Inflammatory macrophage treated with lipopolysaccharide for 1 hour (primary cell): ENCODE results near the gene DPYSL4.

ENCODE experiments used
- DNase-seq, 2 donors: peaks; one replicate each; pipeline ENCODE4 v3.0.0-alpha.2; 2020 to 2022

Gene DPYSL4

DNA sequence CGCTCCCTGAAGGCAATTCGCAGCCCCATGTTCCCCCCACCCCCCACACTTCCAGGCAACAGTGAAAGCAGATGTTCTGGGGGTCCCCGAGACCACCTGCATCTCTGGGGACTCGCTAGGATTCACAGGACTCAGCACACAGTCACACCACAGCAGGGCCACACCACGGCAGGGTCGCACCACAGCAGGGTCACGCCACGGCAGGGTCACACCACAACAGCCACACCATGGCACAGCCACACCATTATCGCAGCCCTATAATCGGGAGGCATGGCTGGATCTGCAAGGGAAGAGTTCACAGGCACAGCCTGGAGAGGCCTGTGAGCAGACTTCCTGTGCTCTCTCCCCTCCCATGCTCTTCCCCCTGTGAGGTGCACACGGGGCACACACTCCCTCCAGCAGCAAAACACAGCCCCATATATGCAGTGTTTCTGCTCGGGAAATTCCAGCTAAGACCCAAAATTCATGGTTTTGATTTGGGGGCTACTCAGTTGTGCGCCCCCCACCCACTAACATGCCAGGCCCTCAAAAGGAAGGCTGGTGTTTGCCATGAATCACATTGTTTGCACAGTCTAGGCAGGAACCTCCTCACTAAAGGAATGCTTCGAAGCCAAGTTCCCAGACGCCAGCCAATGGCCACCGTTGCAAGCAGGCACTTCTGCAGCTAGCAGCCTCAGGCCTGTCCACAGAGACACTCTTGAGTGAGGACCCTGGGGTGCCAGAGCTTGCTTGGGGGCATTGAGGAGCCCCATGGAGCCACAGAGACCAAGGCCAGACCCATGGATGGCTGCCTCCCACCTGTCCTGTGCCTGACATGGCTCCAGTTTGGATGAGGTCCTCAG, 7.0 kb upstream of the DPYSL4 start:
- DNase-seq: no peak

DNA sequence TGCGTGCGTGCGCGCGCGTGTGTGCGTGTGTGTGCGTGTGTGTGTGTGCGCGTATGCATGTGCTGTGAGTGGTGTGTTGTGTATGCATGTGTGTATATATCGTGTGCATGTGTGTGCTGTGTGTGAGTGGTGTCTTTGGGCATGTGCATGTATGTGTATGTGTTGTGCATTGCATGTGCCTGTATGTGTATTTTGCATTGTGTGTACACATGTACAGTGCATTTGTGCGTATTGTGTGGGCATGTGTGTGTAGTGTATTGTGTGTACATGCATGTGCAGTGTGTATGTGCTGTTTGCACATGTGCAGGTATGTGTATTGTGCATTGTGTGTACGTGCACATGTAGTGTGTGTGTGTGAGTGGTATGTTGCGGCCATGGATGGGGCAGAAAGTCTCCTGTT, 6.0 kb upstream of the DPYSL4 start:
- DNase-seq: no peak

DNA sequence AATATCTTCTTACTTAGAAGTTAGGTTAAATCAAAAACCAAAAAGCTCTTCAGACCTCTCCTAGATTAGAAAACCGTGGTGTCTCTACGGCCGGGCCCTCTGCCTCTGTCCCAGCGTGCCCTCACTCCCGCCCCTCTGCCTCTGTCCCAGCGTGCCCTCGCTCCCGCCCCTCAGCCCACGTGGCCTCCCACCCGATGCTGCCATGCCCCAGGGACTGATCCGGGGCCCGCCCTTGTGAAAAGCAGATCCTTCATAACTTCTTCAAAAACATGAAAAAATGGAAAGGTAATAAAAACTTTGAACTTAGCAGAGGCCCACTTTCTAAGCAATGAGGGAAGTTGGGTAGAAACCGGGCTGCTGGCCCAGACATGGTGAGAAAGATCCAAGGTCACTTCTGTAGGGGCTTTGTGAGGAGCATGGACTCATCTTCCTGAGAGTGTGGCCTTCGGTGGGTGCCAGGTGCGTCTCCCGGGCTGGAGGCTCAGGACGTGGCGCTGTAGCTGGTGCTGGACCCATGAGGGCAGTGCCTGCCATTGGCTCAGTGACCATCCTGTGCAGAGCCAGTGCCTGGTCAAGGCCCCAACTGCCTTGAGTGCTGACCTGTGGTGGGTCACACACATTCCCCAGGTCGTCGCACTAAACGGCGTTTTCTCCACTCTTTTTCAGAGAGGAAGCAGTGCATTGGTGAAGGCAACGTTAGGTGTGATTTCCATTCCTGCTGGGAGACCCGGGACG, 4.9 kb upstream of the DPYSL4 start:
- DNase-seq: no peak

DNA sequence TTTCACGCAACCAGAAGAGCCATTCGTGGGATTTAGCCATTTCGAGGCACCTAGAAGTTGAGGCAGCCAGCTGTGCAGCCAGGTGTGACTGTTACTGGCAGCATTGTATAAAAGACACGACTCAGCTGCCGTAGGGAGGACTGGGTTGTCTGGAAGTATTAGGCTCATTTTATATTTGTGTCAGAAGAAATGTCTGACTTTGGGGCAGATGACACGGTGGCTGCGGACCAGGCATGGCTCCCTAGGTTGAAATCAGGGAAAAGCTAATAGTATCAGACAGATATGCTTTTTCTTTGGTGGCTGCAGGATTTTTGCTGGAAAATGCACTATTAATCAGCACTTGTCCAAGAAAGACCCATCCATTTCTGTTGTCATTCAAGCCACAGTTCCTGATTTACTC, 4.2 kb upstream of the DPYSL4 start:
- no peak for DNase-seq

DNA sequence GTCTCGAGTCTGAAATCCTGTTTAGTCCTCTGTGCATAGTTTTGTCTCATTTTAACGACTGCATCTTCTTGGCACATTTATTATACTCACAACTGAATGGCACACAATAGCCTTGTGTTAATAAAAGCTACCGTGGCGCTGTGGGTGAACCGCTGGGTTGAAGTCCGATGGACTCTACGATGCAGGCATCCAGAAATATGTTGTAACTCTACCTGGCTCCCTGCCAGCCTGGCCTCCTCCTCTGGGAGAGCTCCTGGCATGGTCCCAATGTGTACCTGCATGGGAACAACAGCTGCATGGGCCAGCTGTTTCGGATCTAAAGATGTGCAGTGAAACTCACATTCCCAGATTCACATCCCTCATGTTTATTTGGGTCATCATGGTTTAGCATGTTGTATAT, 3.7 kb upstream of the DPYSL4 start:
- DNase-seq: no peak

DNA sequence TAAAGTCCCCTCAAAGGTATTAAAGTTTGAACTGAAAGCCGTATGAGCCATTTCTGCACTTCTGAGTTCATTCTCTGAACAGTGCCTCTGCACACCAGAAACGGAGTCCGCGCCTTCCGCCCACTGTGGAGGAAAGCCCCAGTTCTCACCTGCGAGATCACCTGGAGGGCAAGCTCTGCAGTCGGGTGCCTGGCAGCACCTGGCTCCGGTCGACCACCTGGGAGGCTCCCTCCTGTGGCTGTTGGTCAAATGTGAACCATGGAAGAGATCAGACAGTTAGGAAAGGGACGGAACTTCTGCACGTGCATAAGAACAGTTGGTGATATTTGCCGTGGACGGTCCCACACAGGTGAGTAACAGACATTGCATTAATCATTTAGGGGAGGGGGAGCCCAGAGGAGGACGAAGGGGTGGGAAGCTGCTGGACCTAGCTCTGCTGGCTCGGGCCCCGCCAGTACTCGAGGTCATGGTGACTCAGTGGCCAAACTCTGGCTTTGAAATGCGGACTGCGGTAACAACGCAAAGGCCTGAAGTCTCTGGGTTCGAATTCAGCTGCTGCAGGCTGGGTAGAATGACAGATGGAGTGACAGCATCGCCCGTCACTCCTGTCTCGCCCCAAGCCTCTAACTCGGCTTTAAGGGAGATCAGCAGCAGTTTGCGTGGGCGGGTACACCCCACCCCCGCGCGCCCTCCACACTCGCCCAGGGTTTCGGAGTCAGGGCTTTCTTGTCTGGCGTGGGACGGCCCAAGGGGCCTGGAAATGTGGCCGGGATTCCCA, 1.7 kb upstream of the DPYSL4 start:
- DNase-seq: no peak

DNA sequence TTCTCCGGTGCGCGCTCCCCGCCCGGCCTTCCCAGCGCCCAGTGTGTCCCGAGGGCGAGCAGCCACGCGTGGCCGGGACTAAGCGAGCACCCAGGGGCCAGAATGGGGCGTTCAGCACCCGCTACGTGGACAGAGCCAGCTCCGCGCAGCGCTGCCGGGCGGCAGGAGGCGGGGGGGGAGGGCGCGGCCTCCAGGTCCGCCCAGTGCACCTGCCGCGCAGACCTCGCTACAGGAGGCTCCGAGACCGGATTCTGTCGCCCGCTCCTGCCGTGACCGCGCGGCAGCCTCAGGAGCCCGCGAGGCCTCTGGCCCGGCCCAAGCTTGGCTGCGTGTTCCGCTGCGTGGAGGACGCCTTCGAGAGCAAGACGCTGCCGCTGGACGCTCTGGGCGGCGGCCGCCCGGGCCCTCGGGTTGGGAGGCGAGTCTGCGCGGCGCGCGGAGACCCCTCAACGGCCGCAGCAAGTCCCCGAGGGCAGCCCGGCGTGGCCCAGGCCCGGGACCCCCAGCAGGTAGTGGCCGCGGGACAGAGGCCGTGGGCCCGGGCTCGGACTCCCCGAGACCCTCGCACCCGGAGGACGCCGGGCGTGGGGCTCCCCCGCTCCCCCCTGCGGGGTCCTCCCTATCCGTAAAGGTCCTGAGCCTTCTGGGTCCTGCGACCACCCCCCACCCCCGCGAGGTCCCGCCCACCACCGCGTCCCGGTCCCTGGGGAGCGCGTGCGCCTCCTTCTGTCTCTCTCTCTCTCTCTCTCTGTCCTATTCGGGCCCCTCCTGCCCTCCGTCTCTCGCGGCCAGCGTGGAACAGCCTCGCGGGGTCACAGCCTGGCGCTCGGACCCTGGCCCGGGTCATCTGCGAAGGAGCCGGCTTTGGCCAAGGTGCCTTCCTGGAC, 904 bp upstream of the DPYSL4 start:
- DNase-seq: peak in 1 of 2 donors; percentile 7

DNA sequence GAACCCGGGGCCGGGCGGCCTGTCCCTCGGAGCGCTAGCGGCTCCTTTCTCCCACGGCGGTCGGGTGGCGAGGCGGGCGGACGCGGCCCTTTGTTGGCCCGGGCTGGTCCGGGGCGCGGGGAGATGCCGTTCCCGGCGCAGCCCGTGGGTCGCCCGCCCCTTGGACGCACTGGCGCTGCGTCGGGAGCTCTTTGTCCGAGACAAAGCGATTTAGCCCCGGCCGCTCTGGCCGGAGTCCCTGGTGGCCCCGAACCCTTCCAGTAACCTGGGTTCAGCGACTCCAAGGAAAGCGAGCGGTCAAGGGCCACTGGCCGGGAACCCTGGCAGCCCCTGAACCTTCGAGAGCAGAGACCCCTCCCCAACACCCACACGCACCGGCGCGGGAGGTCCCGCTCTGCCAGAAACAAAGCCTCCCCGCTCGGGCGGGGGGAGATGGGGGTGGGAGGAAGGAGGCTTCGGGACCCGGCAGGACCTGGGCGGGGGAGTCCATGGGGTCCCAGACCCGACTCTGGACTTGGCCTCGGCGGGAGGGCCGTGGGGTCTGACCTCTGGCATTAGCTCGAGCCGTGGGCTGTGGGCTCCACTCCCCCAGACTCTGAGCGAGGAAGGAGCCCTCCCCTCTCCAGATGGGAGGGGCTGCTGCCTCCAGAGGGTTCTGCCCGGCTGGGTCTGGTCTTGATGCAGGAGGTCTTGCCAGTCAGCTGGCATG, 836 bp downstream of the DPYSL4 start:
- no peak for DNase-seq

DNA sequence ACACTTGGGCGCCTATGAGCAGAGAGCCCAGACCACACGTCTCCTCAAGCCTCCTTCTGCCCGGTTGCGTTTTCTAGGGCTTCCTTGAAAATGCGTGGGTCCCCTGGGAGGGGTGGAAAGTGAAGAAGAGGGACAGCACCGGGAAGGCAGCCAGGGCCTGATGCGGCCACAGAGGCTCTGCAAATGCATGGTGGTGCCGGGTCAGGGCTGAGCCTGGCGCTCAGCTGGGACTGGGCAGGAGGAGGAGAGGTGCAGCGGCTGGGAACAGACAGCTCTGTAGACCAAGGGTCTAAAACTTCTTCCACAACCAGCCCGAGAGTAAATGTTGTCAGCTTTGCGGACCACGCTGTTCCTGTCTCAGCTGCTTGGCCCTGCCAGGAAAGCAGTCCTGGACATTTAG, 1.6 kb downstream of the DPYSL4 start:
- no peak for DNase-seq

DNA sequence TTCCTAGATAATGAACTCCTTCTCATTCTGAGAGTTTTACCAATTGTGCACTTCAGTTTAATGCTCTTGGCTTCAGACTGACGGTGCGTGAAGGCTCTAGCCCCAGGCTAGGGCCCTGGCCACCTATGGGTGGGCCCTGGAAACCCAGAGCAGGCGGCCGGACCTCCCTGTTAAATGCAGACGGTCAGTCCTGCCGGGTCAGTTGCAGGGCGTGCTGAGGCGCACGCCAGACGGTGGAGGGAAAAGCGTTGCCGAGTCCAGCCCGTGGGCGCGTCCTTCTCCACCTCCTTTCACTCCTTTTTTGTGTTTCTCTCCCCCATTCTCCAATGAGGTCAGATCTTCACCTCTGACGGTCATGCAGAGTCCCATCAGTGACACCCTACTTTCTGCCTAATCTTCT, 2.3 kb downstream of the DPYSL4 start:
- no peak for DNase-seq

DNA sequence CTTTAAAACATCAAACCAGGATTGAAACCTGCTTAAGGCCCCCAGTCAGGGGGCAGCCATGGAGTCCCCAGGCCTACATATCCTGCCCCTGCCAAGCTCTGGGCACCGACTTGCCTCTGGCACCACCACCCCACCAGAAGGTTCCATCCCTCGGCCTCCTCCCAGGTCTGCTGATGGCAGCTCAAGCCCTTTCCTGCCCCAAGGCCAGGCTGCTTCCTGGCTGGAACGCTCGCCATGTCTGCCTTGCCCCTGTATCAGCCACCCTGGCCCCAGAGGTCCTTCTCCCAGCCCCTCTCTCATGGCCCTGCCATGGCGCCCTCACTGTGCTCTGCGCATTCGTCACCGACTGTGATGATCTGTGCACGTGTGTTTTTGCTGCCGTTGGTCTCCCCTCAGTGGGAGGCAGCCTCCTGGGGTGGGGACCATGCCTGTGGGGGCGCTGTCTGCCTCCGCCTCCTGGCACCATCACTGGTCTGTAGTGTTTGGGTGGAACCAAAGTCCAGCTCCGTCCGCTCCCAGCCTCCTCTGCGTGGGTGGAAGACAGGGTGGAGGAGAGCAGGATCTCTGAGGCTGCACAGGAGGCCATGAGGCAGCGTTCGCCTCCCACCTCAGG, 3.2 kb downstream of the DPYSL4 start:
- no peak for DNase-seq

DNA sequence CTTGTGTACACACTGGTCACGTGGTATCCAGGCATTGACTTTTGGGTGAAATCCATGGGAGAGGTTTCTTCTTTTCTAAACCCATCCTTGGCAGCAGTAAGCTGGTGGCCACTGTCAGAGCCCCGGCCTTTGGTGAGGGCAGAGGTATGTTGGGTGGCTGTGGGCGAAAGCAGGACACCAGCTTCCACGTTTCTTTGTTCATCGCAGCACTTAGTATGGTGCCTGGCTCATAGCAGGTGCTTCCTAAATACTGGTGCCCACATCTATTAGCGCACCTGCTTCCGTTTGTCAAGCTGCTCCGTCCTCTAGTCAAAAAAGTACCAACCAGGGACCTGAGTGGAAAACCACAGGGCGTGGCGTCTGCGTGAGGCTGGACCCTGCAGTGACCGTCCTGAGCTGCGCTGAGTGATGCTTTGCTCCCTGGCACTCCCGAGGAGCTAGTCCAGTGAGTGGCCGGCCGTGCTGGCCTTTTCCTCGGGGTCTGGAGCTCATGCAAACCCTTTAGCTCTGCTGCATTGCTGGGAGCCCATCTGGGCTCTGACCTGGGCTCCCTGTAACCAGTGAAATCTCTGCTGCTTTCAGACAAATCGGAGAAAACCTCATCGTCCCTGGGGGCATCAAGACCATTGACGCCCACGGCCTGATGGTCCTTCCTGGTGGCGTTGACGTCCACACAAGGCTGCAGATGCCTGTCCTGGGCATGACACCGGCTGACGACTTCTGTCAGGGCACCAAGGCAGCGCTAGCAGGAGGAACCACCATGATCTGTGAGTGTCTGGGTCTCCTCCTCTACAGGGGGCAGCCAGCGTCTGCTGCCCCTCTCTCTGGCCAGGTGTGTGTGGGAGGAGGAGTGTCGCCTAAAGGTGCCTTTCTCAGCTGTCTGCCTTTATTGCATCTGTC, 5.6 kb downstream of the DPYSL4 start:
- DNase-seq: no peak

DNA sequence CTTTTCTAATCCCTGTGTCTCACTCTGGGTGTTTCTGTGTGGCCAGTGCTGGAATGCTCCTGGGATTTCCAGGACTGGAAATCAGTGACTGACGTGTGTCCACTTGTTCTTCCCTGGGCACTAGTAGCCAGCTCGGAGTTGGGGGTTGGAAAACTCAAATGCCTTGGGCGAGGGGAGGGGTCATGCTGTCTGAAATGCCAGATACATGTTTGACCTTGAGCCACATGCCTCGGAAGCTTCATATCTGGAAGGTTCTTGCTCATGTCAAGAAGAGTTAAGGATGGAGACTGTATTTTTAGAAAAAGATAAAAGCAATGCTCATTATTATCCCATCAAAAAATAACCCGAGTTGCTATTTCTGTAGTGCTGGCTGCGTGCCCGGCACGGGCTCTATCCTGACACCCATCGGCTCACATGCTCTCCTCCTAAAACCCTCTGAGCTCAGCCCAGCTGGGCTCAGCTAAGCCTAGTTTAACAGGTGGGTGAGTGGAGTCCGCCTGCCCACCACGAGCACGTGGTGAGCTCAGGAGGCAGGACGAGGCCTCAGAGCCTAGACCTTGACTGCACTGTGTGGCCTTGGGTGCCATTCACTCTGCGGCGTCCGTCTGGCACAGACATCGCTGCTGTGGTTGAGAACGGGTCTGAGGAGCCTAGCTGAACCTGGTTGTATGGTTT, 6.4 kb downstream of the DPYSL4 start:
- DNase-seq: no peak

DNA sequence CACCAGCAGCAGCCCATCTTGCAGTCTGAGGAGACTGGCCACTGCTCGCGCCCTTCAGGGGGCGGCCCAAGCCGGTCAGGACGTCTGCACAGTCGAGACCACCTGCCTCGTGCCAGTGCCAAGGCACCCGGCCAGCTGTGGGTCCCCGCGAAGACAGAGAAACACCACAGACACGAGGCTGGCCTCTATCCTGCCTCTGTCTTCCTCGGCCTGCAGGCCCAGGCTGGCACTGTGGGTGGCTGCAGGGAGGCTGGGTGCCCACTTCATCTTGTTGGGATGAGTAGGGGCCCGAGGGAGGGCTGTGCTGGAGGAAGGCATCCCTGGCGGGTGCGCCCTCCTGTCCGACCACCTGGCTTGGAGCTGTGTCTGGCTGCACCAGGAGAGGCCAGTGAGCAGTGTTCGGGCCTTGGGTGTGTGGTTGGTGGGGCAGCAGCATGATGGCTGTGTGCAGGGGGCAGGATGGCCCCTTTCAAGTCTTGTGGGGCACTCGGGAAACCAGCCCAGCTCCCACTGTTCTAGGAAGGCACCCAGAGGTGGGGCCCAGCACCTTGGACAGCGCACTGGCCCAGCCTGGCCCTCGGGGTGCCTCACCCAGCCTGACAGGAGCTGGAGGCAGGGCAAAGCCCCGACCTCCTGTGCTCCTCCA, 7.3 kb downstream of the DPYSL4 start:
- no peak for DNase-seq

DNA sequence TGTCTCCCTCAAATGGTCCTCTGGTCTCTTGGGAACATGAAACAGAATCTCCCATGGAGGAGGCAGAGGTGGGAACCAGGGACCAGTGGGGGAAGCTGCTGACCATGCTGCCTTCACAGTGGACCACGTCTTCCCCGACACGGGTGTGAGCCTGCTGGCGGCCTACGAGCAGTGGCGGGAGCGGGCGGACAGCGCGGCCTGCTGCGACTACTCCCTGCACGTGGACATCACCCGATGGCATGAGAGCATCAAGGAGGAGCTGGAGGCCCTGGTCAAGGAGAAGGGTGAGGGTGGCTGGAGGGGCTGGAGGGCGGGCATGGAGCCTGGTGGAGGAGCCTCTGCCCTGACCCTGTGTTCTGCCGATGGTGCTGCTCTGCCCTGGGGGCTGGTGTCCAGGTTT, 8.0 kb downstream of the DPYSL4 start:
- no peak for DNase-seq

DNA sequence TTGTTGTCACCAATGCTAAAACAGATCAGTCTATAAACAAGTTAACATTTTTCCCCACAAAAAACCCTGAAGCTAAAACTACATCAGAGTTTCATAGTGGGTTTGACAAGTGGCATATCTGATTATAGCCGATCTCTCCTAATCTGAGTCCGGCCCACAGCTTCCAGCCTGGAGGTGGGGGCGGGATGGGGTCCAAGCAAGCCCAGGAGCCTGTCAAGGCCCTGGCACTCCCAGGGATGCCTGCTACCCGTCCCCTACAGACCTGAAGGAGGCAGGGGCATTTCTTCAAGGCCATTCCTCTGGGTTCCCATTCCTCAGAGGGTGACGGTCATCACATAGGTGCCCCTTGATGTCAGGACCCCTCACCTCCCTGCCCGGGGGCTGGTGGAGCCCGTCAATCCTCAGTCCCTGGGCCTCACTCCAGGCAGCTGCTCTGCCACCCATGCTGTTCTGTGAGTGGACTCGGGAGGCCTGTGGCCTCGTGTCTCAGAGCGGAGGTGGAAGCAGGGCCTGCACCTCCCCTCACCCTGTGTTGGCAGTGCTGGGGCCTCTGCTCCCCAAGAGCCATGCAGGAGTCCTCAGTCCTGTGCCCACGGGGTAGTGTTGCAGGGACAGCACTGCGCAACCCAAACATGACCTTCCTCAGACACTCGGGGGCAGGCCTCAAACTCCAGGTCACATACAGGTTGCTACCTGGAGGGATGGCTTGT, 8.8 kb downstream of the DPYSL4 start:
- no peak for DNase-seq

DNA sequence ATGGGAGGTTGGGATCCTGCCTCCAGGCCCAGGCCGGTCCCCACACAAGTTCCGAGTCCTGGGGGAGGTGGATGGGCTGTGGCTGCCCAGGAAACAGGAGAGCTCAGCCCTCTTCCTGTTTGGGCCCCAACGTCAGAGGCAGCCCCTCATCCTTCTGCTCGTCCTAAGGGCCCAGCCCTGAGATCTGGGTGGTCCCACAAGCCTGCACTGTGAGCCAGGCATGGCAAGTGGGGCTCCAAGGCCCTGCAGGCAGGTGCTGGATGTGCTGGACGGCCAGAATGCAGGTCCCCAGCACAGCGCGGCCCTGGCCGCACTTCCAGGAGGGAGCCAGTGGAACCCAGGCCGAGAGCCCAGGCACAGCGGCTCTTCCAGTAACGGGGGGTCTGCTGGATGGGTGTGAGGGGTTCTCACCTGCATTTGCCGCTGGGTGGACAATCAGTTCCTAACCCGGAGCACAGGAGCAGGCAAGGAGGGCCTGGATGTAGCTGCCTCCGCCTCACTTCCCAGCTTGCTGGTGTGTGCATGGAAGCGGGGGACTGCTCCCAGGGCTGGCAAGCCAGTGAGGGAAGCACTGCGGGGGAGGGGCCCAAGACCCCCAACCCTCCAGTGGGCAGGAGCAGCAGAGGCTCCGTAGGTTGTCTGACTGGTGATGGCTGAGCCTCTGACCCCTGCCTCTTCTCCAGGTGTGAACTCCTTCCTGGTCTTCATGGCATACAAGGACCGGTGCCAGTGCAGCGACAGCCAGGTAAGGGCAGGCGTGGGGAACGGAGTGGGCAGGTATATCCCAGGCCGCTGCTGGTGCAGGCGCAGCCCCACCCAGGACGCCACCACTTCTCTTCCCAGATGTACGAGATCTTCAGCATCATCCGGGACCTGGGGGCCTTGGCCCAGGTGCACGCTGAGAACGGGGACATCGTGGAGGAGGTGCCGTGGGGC, 9.7 kb downstream of the DPYSL4 start:
- DNase-seq: no peak
